ENCODE data around the gene EGFLAM. TPM values are rescaled to one million over a fixed set of nuclear protein-coding genes. Genes with fewer than 3 reads are reported as not detected.

EGFLAM gene
- total and polyA plus RNA-seq, 5 donors: 2.4 to 4.5 (median 3.4) TPM

DNA sequence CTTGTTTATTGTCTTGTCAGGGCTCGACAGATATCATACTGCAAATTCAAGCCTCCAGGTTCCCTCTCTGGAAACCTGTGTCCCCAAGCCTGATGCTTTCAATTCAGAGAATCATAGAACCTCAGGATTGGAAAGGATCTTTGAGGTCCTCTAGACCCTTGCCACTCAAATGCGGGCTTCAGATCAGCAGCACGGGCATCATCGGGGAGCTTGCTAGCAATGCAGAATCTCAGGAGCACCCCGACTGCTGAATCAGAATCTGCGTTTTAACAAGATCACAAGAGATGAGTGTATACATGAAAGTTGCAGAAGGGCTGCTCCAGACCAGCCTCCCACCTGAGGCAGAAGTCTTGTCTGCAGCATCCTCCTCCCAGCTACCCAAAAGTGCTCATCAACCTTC lies 13.1 kb upstream of the EGFLAM start:
- WGBS: 92% methylated on average over 6 of the region's 6 CpGs
- H3K27me3 ChIP-seq (ENCODE audit: control insufficient read depth, insufficient read depth): no peaks in the 10 kb centered on the region
- ATAC-seq (no peak), DNase-seq (no peak)
- no peaks in the 10 kb centered on the region for H3K4me1 ChIP-seq (ENCODE audit: control insufficient read depth, insufficient read depth, low read length)
- no peaks in the 10 kb centered on the region for H3K9me3 ChIP-seq (ENCODE audit: control insufficient read depth, low read length)
- no peak overlapping the region for H3K4me3 ChIP-seq (ENCODE audit: low read length)
- no peak overlapping the region for H3K27ac ChIP-seq (ENCODE audit: low read length)
- intact Hi-C loops (cut with DNase I): no loop called here

DNA sequence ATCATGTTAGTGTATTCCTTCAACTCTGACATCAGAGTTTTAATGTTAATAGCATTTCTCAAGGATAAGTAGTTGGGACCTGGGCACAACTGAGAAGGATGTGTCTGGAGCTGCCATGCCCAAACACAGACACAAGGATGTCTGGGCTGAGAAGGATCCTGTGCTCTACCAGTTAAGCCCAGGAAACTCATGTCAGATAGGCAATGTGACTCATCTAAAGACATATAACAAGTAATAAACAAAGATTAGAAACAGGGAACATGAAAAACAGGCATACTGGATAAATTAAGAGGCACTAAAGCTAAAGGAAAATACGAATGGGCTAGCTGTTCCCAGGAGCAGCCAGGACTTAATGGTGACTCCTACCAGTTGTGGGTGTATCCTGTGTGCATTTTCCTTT lies 9.1 kb upstream of the EGFLAM start:
- no peak for DNase-seq

DNA sequence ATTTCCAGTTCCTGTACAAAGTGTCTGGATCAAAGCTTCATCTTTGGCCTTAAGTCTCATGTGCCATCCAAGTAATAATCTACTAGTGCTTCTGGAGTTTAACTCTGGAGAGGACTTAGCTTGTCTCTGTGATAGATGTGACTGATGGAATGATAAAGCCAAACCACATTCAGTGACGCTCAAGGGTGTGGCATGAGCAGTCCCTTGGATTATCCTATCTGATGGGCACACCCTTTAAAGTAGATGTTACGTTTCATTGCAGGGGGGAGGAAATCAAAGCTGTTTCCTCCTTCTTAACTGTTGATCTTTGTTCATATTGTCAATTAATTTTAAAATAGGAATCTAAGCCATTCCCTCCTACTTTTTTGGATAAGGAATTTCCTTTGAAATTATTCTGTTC lies 8.5 kb upstream of the EGFLAM start:
- DNase-seq: no peak
- no peak overlapping the region for H3K4me3 ChIP-seq (ENCODE audit: low read length)
- no peaks in the 10 kb centered on the region for H3K27me3 ChIP-seq (ENCODE audit: control insufficient read depth, insufficient read depth)
- WGBS: 67% methylated on average over 2 of the region's 2 CpGs
- H3K9me3 ChIP-seq (ENCODE audit: control insufficient read depth, low read length): peaks cover 3% of the 10 kb centered on the region
- intact Hi-C loops (cut with DNase I): no loop called here
- no peaks in the 10 kb centered on the region for H3K4me1 ChIP-seq (ENCODE audit: control insufficient read depth, insufficient read depth, low read length)
- no peak overlapping the region for H3K27ac ChIP-seq (ENCODE audit: low read length)
- ATAC-seq: no peak

More for the DNA sequence above, 9.1 kb upstream of the EGFLAM start:
- intact Hi-C loops (cut with DNase I): no loop called here
- WGBS: 30% methylated on average over 1 of the region's 1 CpG
- no peak overlapping the region for H3K27ac ChIP-seq (ENCODE audit: low read length)
- H3K9me3 ChIP-seq (ENCODE audit: control insufficient read depth, low read length): peaks cover 3% of the 10 kb centered on the region
- H3K4me1 ChIP-seq (ENCODE audit: control insufficient read depth, insufficient read depth, low read length): no peaks in the 10 kb centered on the region
- no peaks in the 10 kb centered on the region for H3K27me3 ChIP-seq (ENCODE audit: control insufficient read depth, insufficient read depth)
- ATAC-seq: no peak
- no peak overlapping the region for H3K4me3 ChIP-seq (ENCODE audit: low read length)

DNA sequence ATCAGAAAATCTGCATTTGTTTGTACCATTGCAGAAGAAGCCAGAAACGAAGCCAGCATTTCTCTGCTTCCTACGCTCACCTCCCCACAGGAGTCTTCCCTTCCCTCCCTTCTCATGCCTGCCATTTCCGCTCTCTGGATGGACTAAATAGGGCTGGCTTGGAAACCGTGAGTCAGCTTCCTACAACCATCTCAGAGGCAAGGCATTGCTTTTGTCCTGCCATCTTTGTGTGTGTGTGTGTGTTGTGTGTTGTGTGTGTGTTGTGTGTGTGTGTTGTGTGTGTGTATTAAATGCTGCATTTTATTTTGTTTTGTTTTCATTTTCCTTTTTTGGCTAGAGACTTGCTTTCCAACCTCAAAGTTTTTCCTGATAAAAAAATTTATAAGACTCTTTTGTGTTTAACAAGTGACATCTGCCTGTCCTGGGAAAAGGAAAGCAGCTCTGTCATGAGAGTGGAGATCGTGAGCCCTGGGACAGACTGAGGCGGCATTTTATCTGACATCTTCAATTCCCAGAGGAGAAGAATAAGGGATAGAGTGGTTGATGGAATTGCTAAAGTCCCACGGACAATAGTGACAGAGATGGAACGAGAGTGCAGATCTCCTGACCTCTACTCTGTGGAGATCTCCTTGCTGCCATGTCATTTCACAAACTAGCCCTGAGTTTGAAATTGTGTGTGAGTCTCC lies 7.5 kb upstream of the EGFLAM start:
- intact Hi-C loops (cut with DNase I): no loop called here
- H3K4me1 ChIP-seq (ENCODE audit: control insufficient read depth, insufficient read depth, low read length): no peaks in the 10 kb centered on the region
- no peak overlapping the region for H3K4me3 ChIP-seq (ENCODE audit: low read length)
- no peaks in the 10 kb centered on the region for H3K27me3 ChIP-seq (ENCODE audit: control insufficient read depth, insufficient read depth)
- ATAC-seq (no peak), DNase-seq (no peak)
- H3K27ac ChIP-seq (ENCODE audit: low read length): no peak overlapping the region
- peaks cover 3% of the 10 kb centered on the region for H3K9me3 ChIP-seq (ENCODE audit: control insufficient read depth, low read length)
- WGBS: 58% methylated on average over 8 of the region's 8 CpGs

DNA sequence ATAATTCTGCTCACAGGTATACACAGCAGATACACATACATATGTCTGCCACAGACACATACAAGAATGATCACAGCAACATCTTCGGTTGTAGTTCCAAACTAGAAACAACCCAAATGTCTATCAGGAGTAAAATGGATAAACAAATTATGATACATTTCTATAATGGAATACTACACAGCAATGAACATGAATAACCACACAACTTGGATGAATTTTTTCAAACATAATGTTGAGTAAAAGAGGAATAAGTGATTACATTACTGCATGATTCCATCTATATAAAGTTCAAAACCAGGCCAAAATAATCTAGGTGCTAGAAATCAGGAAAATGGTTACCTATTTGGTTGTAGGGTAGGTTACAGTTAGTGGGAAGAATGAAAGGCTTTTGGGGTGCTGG lies 4.6 kb upstream of the EGFLAM start:
- intact Hi-C loops (cut with DNase I): no loop called here
- ATAC-seq: no peak
- no peak overlapping the region for H3K27ac ChIP-seq (ENCODE audit: low read length)
- H3K27me3 ChIP-seq (ENCODE audit: control insufficient read depth, insufficient read depth): no peaks in the 10 kb centered on the region
- 88% methylated on average over 1 of the region's 1 CpG for WGBS
- H3K4me3 ChIP-seq (ENCODE audit: low read length): no peak overlapping the region
- H3K9me3 ChIP-seq (ENCODE audit: control insufficient read depth, low read length): peaks cover 3% of the 10 kb centered on the region
- no peak for DNase-seq
- no peaks in the 10 kb centered on the region for H3K4me1 ChIP-seq (ENCODE audit: control insufficient read depth, insufficient read depth, low read length)

DNA sequence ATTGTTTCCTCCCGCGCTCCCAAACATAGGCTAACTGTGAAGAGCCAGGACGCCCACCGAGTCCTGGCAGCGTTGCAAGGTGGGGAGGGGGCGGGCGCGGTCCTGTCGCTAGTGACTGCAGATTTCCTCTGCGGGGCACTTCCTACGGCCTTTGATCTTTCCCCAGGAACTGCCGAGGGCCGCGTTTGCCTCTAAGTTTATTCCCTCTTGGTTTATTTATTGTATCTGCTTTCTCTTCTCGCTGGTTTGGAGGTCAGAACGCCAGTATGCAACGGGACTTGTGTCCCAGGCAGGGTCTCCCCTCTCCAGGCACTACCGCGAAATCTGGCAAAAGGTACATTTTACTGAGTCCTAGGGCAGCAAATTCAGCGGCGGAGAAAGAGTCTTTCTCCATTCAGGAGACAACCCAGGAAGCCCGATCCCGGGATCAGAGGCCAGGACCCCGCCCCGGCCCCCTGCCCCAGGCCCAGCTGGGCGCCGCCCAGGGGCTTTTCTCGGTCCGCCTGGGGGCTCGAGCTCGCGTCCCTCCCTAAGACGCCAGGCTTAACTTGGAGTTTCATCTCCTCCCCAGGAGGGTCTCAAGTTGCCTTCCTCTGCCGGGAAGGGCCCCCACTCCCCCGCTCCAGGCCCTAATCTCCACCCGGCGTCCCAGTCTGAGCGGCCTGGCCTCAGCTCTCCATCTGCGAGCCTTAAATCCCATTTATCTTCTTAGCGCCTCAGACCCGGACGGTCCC lies 884 bp upstream of the EGFLAM start:
- Histone ChIP-seq H3K27me3 (ENCODE audit: control insufficient read depth, insufficient read depth) (no peaks in the 10 kb centered on the region), H3K27ac (ENCODE audit: low read length) (no peak overlapping the region), H3K9me3 (ENCODE audit: control insufficient read depth, low read length) (peaks cover 3% of the 10 kb centered on the region), H3K4me3 (ENCODE audit: low read length) (peak overlapping the region; percentile 87), H3K4me1 (ENCODE audit: control insufficient read depth, insufficient read depth, low read length) (no peaks in the 10 kb centered on the region)
- peak; percentile 23 to 40 for ATAC-seq
- intact Hi-C loops (cut with DNase I): no loop called here
- DNase-seq: no peak
- WGBS: 5% methylated on average over 42 of the region's 42 CpGs

DNA sequence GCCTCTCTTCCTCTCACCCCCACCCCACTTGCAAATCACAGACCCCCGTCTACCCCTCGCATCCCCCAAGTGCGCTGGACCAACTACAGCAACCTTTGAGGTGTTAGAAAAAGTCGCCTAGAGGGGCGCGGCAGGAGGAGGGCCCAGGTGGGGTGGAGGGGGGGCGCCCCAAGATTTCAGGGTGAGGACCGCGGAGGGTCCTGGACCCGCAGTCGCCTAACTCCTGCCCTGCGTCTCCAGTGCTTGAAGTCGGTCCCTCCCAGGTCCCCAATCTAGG lies 379 bp upstream of the EGFLAM start:
- 3% methylated on average over 13 of the region's 13 CpGs for WGBS
- peak in 1 of 2 donors; percentile 44 for ATAC-seq
- H3K27me3 ChIP-seq (ENCODE audit: control insufficient read depth, insufficient read depth): no peaks in the 10 kb centered on the region
- no peaks in the 10 kb centered on the region for H3K4me1 ChIP-seq (ENCODE audit: control insufficient read depth, insufficient read depth, low read length)
- peak in 1 of 3 donors; percentile 35 for DNase-seq
- intact Hi-C loops (cut with DNase I): no loop called here
- peaks cover under 1% of the 10 kb centered on the region for H3K9me3 ChIP-seq (ENCODE audit: control insufficient read depth, low read length)
- H3K4me3 ChIP-seq (ENCODE audit: low read length): peak overlapping the region; percentile 87
- no peak overlapping the region for H3K27ac ChIP-seq (ENCODE audit: low read length)

DNA sequence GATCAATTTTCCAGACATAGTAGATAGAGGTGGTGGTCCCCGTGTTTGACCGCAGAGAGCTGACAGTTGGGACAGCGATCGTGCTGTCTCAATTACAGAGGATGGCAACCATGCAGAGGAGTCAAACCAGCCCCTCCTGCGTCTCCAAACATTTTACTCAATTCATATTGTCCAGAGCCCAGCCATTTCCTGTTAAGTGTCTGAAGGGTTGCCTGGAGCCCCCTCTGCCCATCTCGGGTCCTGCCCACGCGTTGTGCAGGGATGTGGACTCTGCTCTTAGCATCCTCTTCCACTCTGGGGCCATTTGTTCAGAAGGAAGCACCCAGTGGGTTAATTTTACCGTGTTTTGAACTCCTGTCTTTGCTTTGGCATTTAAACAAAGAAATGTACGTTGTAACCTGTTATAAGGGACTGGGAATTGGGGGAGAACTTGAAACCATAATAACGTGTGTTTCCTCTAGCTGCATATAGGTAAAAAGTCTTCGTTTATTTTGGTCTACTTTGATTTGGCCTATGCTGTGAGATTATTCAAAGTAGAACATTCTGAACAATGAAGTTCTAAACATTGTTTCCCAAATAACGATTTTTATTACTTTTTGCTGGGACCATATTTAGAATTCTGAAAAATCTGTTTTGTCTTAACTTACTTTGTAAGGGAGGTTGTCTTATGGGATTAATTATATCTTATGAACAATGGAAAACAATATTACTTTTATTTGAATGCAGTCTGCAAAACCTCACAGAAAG lies 876 bp downstream of the EGFLAM start:
- no peaks in the 10 kb centered on the region for H3K4me1 ChIP-seq (ENCODE audit: control insufficient read depth, insufficient read depth, low read length)
- no peaks in the 10 kb centered on the region for H3K27me3 ChIP-seq (ENCODE audit: control insufficient read depth, insufficient read depth)
- H3K4me3 ChIP-seq (ENCODE audit: low read length): peak overlapping the region; percentile 87
- WGBS: 17% methylated on average over 13 of the region's 13 CpGs
- no peaks in the 10 kb centered on the region for H3K9me3 ChIP-seq (ENCODE audit: control insufficient read depth, low read length)
- H3K27ac ChIP-seq (ENCODE audit: low read length): no peak overlapping the region
- intact Hi-C loops (cut with DNase I): no loop called here
- DNase-seq: no peak
- ATAC-seq: peak in 1 of 2 donors; percentile 34

DNA sequence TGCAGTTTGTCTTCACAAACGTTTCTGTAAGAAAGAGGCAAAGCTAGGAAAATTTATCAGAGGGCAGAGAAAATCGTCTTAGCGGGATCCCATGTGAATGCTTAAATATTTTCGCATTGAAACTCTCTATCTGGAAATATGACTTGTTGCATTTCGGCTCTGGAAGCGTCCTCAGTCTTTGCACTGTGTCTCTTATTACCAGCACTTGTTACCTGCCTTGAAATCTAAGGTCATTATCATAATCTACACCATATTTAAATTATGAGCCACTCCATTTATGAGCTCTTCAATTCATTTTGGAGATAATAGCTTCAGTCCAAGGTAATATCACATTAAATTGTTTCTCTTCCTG lies 1.4 kb downstream of the EGFLAM start:
- intact Hi-C loops (cut with DNase I): no loop called here
- no peak overlapping the region for H3K27ac ChIP-seq (ENCODE audit: low read length)
- no peaks in the 10 kb centered on the region for H3K27me3 ChIP-seq (ENCODE audit: control insufficient read depth, insufficient read depth)
- ATAC-seq: no peak
- no peak overlapping the region for H3K4me3 ChIP-seq (ENCODE audit: low read length)
- H3K9me3 ChIP-seq (ENCODE audit: control insufficient read depth, low read length): peaks cover 2% of the 10 kb centered on the region
- WGBS: 59% methylated on average over 6 of the region's 6 CpGs
- DNase-seq: no peak
- H3K4me1 ChIP-seq (ENCODE audit: control insufficient read depth, insufficient read depth, low read length): no peaks in the 10 kb centered on the region

DNA sequence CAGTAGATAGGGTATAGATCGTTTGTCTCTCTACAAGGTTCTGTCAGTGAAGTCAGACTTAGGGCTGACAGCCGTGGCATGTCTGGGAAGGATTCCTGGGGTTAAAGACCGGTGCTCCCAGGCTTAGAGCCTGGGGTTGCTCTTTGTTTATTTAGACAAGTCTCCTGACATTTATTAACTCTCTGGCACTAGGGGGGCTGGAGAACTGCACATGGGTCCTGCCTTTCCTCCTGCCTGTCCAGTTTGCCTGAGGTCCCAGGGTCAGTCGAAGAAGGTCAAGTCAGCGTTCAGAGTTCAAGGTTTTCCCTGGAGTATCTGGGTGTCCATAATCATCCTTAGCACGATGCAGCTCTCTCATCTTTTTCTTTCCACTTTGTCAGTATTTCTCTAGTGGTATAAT lies 5.6 kb downstream of the EGFLAM start:
- WGBS: 28% methylated on average over 6 of the region's 6 CpGs
- intact Hi-C loops (cut with DNase I): no loop called here

DNA sequence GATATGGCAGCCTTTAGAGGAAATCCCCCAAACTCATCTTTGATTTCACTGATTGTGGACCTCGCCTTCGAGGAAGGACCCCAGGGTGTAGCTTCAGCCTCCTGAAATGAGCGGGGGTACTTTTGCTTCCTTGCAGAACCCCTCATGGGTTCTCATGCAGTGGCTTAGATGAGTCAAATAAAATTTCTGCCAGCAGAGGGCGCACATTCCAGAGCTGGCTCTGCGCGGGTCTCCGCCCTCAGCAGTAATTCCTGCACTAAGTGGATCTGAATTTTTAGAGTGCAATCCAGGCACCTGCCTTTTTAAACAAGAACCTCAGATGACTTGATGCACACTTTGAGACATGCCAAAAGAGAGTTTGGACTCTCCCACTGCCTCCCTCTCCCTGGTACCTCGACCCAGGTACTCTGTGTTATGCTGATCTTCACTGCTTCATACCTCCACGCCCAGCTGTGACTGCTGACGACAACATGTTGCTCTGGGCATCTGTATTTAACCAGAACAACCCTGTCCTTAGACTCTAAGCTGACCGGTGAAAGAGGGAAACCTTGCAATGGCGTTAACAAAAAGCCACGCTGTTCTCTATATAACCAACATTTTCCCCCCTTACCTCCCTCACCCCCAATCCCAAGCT lies 7.3 kb downstream of the EGFLAM start:
- H3K27ac ChIP-seq (ENCODE audit: low read length): no peak overlapping the region
- peak; percentile 46 to 69 (median 52) for DNase-seq
- intact Hi-C loops (cut with DNase I): no loop called here

More for the DNA sequence above, 5.6 kb downstream of the EGFLAM start:
- Histone ChIP-seq H3K4me3 (ENCODE audit: low read length) (no peak overlapping the region), H3K27ac (ENCODE audit: low read length) (no peak overlapping the region), H3K9me3 (ENCODE audit: control insufficient read depth, low read length) (peaks cover 2% of the 10 kb centered on the region), H3K27me3 (ENCODE audit: control insufficient read depth, insufficient read depth) (no peaks in the 10 kb centered on the region), H3K4me1 (ENCODE audit: control insufficient read depth, insufficient read depth, low read length) (no peaks in the 10 kb centered on the region)
- no peak for ATAC-seq
- no peak for DNase-seq

More for the DNA sequence above, 7.3 kb downstream of the EGFLAM start:
- Histone ChIP-seq H3K4me3 (ENCODE audit: low read length) (no peak overlapping the region), H3K27me3 (ENCODE audit: control insufficient read depth, insufficient read depth) (no peaks in the 10 kb centered on the region), H3K4me1 (ENCODE audit: control insufficient read depth, insufficient read depth, low read length) (no peaks in the 10 kb centered on the region), H3K9me3 (ENCODE audit: control insufficient read depth, low read length) (peaks cover 2% of the 10 kb centered on the region)
- ATAC-seq: peak; percentile 71 to 87
- 31% methylated on average over 13 of the region's 13 CpGs for WGBS

Measured in right cardiac atrium (tissue), 5 donors.